ENCODE results near the gene CHST8.

The CHST8 gene

GRCh38 chr19:33794683-33795369 lies 173.1 kb downstream of the CHST8 start:
- DNase-seq (ENCODE audit: low read depth): no peak

GRCh38 chr19:33795370-33796163 lies 173.8 kb downstream of the CHST8 start:
- peak; percentile 42 for DNase-seq (ENCODE audit: low read depth)

- DNase-seq (ENCODE audit: low read depth): no peak
Observed at GRCh38 chr19:33796164-33796875, 174.6 kb downstream of the CHST8 start, which contains the start of gene KCTD15. Gene KCTD15 (plus strand): TSS chr19:33796870. CDS start chr19:33800455, 3,585 bp downstream.

- no peak for DNase-seq (ENCODE audit: low read depth)
Observed at GRCh38 chr19:33797802-33798671, 176.3 kb downstream of the CHST8 start.

GRCh38 chr19:33798681-33799111 lies 176.9 kb downstream of the CHST8 start:
- DNase-seq (ENCODE audit: low read depth): no peak

GRCh38 chr19:33799476-33799875 lies 177.7 kb downstream of the CHST8 start:
- DNase-seq (ENCODE audit: low read depth): no peak

- DNase-seq (ENCODE audit: low read depth): no peak
Observed at GRCh38 chr19:33800012-33800680, 178.4 kb downstream of the CHST8 start.

GRCh38 chr19:33801411-33801810 lies 179.7 kb downstream of the CHST8 start:
- DNase-seq (ENCODE audit: low read depth): no peak

GRCh38 chr19:33802001-33802400 lies 180.2 kb downstream of the CHST8 start:
- DNase-seq (ENCODE audit: low read depth): no peak

GRCh38 chr19:33802801-33803200 lies 181.0 kb downstream of the CHST8 start:
- no peak for DNase-seq (ENCODE audit: low read depth)

GRCh38 chr19:33803383-33803782 lies 181.6 kb downstream of the CHST8 start:
- no peak for DNase-seq (ENCODE audit: low read depth)

GRCh38 chr19:33804021-33804799 lies 182.5 kb downstream of the CHST8 start:
- DNase-seq (ENCODE audit: low read depth): no peak

- DNase-seq (ENCODE audit: low read depth): no peak
Observed at GRCh38 chr19:33805313-33805712, 183.6 kb downstream of the CHST8 start.

- DNase-seq (ENCODE audit: low read depth): no peak
Observed at GRCh38 chr19:33805840-33806433, 184.2 kb downstream of the CHST8 start.

GRCh38 chr19:33806434-33806881 lies 184.7 kb downstream of the CHST8 start:
- DNase-seq (ENCODE audit: low read depth): no peak

GRCh38 chr19:33808399-33808798 lies 186.6 kb downstream of the CHST8 start:
- no peak for DNase-seq (ENCODE audit: low read depth)

GRCh38 chr19:33809960-33810359 lies 188.2 kb downstream of the CHST8 start:
- no peak for DNase-seq (ENCODE audit: low read depth)

GRCh38 chr19:33810821-33811220 lies 189.1 kb downstream of the CHST8 start:
- DNase-seq (ENCODE audit: low read depth): no peak

- no peak for DNase-seq (ENCODE audit: low read depth)
Observed at GRCh38 chr19:33811246-33811645, 189.5 kb downstream of the CHST8 start.

All from activated T-cell treated with anti-CD3 and anti-CD28 coated beads for 24 hours (primary cell).